Left ventricle myocardium inferior (tissue), 1 donor: Measurements from ENCODE around the gene NMNAT2. TPM values are rescaled to one million over a fixed set of nuclear protein-coding genes. Genes with fewer than 3 reads are reported as not detected.

Source experiments
- DNase-seq: peaks from one replicate; pipeline ENCODE4 v3.0.0-alpha.2; 2020
- H3K27ac ChIP-seq: fragments of 200-600 bp; replicated peaks from 2 replicates; pipeline ENCODE4 v1.8.0; 2021
- H3K27me3 ChIP-seq: fragments of 200-600 bp; 2 replicates; pipeline ENCODE4 v1.8.0; 2021; ENCODE audit warnings: low read depth
- H3K36me3 ChIP-seq: fragments of 200-600 bp; 2 replicates; pipeline ENCODE4 v1.8.0; 2021
- H3K4me1 ChIP-seq: fragments of 200-600 bp; 2 replicates; pipeline ENCODE4 v1.8.0; 2021
- H3K4me3 ChIP-seq: fragments of 200-600 bp; 2 replicates; pipeline ENCODE4 v1.8.0; 2021; ENCODE audit warnings: mild to moderate bottlenecking, moderate library complexity
- H3K9me3 ChIP-seq: fragments of 200-600 bp; replicated peaks from 2 replicates; pipeline ENCODE4 v1.8.0; 2021
- intact Hi-C: fragments of 100-400 bp; cut with micrococcal nuclease; formaldehyde crosslinking; loops from one replicate; pipeline ENCODE4 v1.11.0; 2022
- total RNA-seq: library from RNA; stranded (reverse); fragmentation: NEBNext Ultra II Directional; extraction: Animal tissue kit (Norgen Biotek cat#: 25700); gene quantifications from one replicate; pipeline ENCODE4 v1.2.1, GENCODE V29; 2021
- TF ChIP-seq, protein P1 (sequence below): fragments of 200-600 bp; IDR thresholded peaks from 2 replicates; pipeline ENCODE4 v1.8.0; 2021; ENCODE audit warnings: antibody characterized with exemption, mild to moderate bottlenecking, borderline replicate concordance
- donor health status: DM: no; HTN: yes; CAD: no; lungs with severe emphysema.

NMNAT2 gene
- total RNA-seq, 1 donor from 2014 or later = 3.4 TPM

DNA sequence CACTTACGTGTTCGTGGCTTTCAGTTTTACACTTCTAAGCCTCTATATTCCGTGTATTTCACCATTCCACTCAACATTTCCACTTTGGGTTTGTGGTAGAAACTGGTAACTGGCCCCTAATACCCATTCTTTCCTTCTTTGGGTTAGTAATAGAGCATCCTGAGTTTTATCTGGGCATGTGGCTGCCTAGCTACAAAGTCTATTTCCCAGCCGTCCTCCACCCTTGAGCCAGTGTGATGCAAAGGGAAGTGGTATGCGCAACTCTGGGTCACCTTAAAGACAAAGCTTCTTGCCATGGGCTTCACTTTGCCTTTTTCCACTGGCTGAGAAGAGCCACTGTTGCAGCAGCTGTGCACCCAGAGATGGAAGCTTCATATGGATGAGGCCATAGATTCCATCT, 158.3 kb downstream of the NMNAT2 start:
- Histone ChIP-seq H3K4me1 (no peaks in the 10 kb centered on the region), H3K36me3 (no peaks in the 10 kb centered on the region), H3K27me3 (no peaks in the 10 kb centered on the region), H3K9me3 (peaks cover 5% of the 10 kb centered on the region), H3K4me3 (no peak overlapping the region), H3K27ac (no peak overlapping the region)
- intact Hi-C loops = no loop called here
- TF ChIP-seq, protein P1, sequence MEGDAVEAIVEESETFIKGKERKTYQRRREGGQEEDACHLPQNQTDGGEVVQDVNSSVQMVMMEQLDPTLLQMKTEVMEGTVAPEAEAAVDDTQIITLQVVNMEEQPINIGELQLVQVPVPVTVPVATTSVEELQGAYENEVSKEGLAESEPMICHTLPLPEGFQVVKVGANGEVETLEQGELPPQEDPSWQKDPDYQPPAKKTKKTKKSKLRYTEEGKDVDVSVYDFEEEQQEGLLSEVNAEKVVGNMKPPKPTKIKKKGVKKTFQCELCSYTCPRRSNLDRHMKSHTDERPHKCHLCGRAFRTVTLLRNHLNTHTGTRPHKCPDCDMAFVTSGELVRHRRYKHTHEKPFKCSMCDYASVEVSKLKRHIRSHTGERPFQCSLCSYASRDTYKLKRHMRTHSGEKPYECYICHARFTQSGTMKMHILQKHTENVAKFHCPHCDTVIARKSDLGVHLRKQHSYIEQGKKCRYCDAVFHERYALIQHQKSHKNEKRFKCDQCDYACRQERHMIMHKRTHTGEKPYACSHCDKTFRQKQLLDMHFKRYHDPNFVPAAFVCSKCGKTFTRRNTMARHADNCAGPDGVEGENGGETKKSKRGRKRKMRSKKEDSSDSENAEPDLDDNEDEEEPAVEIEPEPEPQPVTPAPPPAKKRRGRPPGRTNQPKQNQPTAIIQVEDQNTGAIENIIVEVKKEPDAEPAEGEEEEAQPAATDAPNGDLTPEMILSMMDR = no peak
- no peak for DNase-seq

GRCh38 chr1:183255073-183255472, 163.1 kb downstream of the NMNAT2 start:
- TF ChIP-seq, protein P1 = no peak
- intact Hi-C loops = no loop called here
- H3K4me1 ChIP-seq = no peaks in the 10 kb centered on the region
- H3K27ac ChIP-seq = no peak overlapping the region
- H3K4me3 ChIP-seq = no peak overlapping the region
- H3K36me3 ChIP-seq = no peaks in the 10 kb centered on the region
- H3K27me3 ChIP-seq = no peaks in the 10 kb centered on the region
- peaks cover 10% of the 10 kb centered on the region for H3K9me3 ChIP-seq
- no peak for DNase-seq

DNA sequence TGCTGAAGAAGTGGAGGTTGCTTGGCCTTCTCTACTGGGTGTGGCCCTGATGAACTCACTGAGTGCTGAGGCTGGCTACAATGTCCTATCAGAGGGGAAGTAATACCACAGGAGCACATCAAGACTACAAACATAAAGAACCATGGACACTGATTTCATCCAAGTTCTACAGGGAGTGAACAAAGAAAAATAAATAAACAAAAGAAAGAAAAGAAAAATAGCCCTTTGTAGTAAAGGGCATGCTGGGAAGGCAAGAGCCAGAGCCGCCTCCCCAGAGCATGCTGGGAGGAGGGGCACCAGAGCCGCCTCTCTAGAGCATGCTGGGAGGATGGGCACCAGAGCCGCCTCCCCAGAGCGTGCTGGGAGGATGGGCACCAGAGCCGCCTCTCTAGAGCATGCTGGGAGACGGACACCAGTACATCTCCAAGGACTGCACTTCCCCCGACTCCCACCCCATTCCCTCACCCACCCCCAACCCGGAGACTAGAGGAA, 166.2 kb downstream of the NMNAT2 start:
- TF ChIP-seq, protein P1 = no peak
- Histone ChIP-seq H3K36me3 (no peaks in the 10 kb centered on the region), H3K9me3 (peaks cover 10% of the 10 kb centered on the region), H3K27me3 (no peaks in the 10 kb centered on the region), H3K4me3 (no peak overlapping the region), H3K4me1 (no peaks in the 10 kb centered on the region), H3K27ac (no peak overlapping the region)
- no peak for DNase-seq
- intact Hi-C loops = no loop called here

GRCh38 chr1:183251101-183251958, 166.8 kb downstream of the NMNAT2 start:
- Histone ChIP-seq H3K27me3 (no peaks in the 10 kb centered on the region), H3K4me3 (no peak overlapping the region), H3K27ac (no peak overlapping the region), H3K9me3 (peaks cover 10% of the 10 kb centered on the region), H3K36me3 (no peaks in the 10 kb centered on the region), H3K4me1 (no peaks in the 10 kb centered on the region)
- intact Hi-C loops = no loop called here
- DNase-seq = no peak
- TF ChIP-seq, protein P1 = no peak

DNA sequence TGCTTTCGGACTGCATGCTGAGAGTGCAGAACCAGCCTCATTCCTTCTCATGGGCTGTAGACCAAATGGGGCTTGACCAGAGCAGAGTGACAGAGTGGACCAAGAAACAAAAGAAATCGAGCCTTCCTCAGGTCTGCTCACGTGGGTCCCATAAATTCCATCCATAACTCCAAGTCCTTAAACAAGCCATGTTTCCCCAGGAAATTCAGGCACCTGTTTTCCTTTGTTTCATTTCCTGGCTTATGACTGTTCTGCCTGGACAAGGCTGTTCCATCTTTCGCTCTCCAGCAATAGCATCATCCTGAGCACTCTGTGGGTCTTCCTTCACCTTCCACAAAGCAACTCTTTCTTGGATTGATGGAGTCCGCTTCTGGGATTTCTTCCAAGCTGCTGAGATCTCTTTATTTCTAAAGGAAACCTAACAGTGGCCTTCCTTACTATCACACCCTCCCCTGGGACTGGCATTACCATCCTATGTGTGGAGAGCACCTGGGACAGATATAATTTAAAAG, 168.2 kb downstream of the NMNAT2 start:
- intact Hi-C loops = no loop called here
- H3K9me3 ChIP-seq = peaks cover 5% of the 10 kb centered on the region
- DNase-seq = no peak
- H3K4me1 ChIP-seq = peaks cover 9% of the 10 kb centered on the region
- no peak overlapping the region for H3K27ac ChIP-seq
- no peaks in the 10 kb centered on the region for H3K36me3 ChIP-seq
- no peak overlapping the region for H3K4me3 ChIP-seq
- TF ChIP-seq, protein P1 = no peak
- no peaks in the 10 kb centered on the region for H3K27me3 ChIP-seq
